HEK293T (cell line): ENCODE data around the gene ACLY.
"Not testable (repeated sequence)": the region's sequence is repeated elsewhere in the genome, so short reads cannot be mapped to it uniquely, and the experiment has no call there.

Experiments used
- CTCF ChIA-PET: fragments of 350-600 bp; formaldehyde crosslinking; extraction: SDS; loops from one replicate; lab custom pipeline; 2021; ENCODE audit warnings: antibody characterized with exemption, inconsistent platforms; lab: Yijun Ruan, JAX
- POLR2A ChIA-PET: fragments of 350-600 bp; formaldehyde crosslinking; extraction: SDS; loops from one replicate; lab custom pipeline; 2020; ENCODE audit warnings: antibody characterized with exemption, inconsistent platforms; lab: Yijun Ruan, JAX
- DNase-seq: peaks from one replicate; pipeline ENCODE4 v3.0.0; 2012; ENCODE audit warnings: mixed read lengths; ENCODE audit errors: extremely low spot score
- ARNT ChIP-seq: fragments of 450-650 bp; IDR thresholded peaks from 2 replicates; pipeline ENCODE4 v1.6.1; 2017; ENCODE audit warnings: mild to moderate bottlenecking
- BHLHE40 ChIP-seq: fragments of 450-650 bp; IDR thresholded peaks from 2 replicates; pipeline ENCODE4 v1.6.1; 2016; ENCODE audit warnings: mild to moderate bottlenecking, moderate library complexity, borderline replicate concordance
- CTBP1 ChIP-seq: fragments of 450-650 bp; IDR thresholded peaks from 2 replicates; pipeline ENCODE4 v1.6.1; 2016; ENCODE audit warnings: borderline replicate concordance
- ELF4 ChIP-seq: fragments of 450-650 bp; IDR thresholded peaks from 2 replicates; pipeline ENCODE4 v1.6.1; 2017; ENCODE audit warnings: antibody characterized with exemption
- FOXA1 ChIP-seq: fragments of 450-650 bp; IDR thresholded peaks from 2 replicates; pipeline ENCODE4 v1.6.1; 2016; ENCODE audit warnings: mild to moderate bottlenecking
- FOXK2 ChIP-seq: fragments of 450-650 bp; IDR thresholded peaks from 2 replicates; pipeline ENCODE4 v1.6.1; 2016; ENCODE audit warnings: mild to moderate bottlenecking
- FOXM1 ChIP-seq: fragments of 450-650 bp; IDR thresholded peaks from 2 replicates; pipeline ENCODE4 v1.6.1; 2017; ENCODE audit warnings: mild to moderate bottlenecking, borderline replicate concordance
- HDGF ChIP-seq: fragments of 450-650 bp; IDR thresholded peaks from 2 replicates; pipeline ENCODE4 v1.6.1; 2017; ENCODE audit warnings: antibody characterized with exemption, borderline replicate concordance
- L3MBTL2 ChIP-seq: fragments of 450-650 bp; conservative IDR thresholded peaks from 2 replicates; pipeline ENCODE4 v1.6.1; 2016; ENCODE audit warnings: mild to moderate bottlenecking
- LEF1 ChIP-seq: fragments of 450-650 bp; IDR thresholded peaks from 2 replicates; pipeline ENCODE4 v1.6.1; 2017; ENCODE audit warnings: mild to moderate bottlenecking, borderline replicate concordance
- NFRKB ChIP-seq: fragments of 450-650 bp; IDR thresholded peaks from 2 replicates; pipeline ENCODE4 v1.6.1; 2016; ENCODE audit warnings: mild to moderate bottlenecking, moderate library complexity
- SP1 ChIP-seq: fragments of 450-650 bp; IDR thresholded peaks from 2 replicates; pipeline ENCODE4 v1.6.1; 2017
- SUZ12 ChIP-seq: fragments of 450-650 bp; IDR thresholded peaks from 2 replicates; pipeline ENCODE4 v1.6.1; 2016; ENCODE audit warnings: mild to moderate bottlenecking
- TARDBP ChIP-seq: fragments of 450-650 bp; IDR thresholded peaks from 2 replicates; pipeline ENCODE4 v1.6.1; 2016
- ZNF384 ChIP-seq: fragments of 450-650 bp; IDR thresholded peaks from 2 replicates; pipeline ENCODE4 v1.6.1; 2016
- TF ChIP-seq, protein P1 (sequence below): fragments of 450-650 bp; IDR thresholded peaks from 2 replicates; pipeline ENCODE4 v1.6.1; 2016

Gene ACLY

GRCh38 chr17:41888332-41888965 lies 30.3 kb downstream of the ACLY start:
- DNase-seq: no peak
- POLR2A ChIA-PET: interaction anchor here (0.7 to 1.5 kb wide), 2 partner anchors 31 to 200 kb away, joined by 4 to 5 read pairs; partner anchors contain the start of genes ACLY and EIF1
- CTCF ChIA-PET: no interaction called here
- TF ChIP-seq FOXA1 (no peak), FOXK2 (no peak), BHLHE40 (no peak), SP1 (no peak), HDGF (no peak), ELF4 (no peak), ZNF384 (no peak), CTBP1 (no peak), SUZ12 (no peak), NFRKB (no peak), TARDBP (no peak), FOXM1 (no peak), LEF1 (no peak), L3MBTL2 (no peak), ARNT (no peak)
- TF ChIP-seq, protein P1, sequence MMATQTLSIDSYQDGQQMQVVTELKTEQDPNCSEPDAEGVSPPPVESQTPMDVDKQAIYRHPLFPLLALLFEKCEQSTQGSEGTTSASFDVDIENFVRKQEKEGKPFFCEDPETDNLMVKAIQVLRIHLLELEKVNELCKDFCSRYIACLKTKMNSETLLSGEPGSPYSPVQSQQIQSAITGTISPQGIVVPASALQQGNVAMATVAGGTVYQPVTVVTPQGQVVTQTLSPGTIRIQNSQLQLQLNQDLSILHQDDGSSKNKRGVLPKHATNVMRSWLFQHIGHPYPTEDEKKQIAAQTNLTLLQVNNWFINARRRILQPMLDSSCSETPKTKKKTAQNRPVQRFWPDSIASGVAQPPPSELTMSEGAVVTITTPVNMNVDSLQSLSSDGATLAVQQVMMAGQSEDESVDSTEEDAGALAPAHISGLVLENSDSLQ: no peak

DNA sequence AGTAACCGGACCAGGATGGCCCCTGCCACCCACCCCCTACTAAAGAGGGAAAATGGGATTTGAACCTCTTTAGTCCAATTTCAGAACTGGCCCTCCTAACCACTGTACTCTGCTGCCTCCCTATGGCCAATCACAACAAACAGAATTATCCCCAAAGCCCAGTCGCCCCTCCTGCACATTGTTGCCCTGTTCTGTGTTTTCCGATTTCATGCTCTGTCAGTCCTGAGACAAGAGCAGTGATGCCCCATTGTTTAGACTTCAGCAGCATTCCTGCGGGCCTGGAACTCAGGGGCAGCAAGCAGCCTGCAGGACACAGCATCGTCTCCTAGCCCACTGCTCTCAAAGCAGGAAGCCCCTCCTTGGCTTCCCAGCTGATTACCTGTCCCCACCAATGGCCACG lies 33.0 kb downstream of the ACLY start:
- peak; percentile 54 for DNase-seq
- TF ChIP-seq ELF4: no peak
- no peak for TF ChIP-seq L3MBTL2
- TF ChIP-seq HDGF: no peak
- CTCF ChIA-PET: interaction anchor here (1.0 to 1.2 kb wide), 2 partner anchors 150 to 223 kb away, joined by 3 read pairs; no protein-coding TSS in a partner anchor
- POLR2A ChIA-PET: interaction anchor here (1.0 kb wide), 1 partner anchor 44 kb away, joined by 5 read pairs; the partner anchor contains the start of gene ODAD4

- CTCF ChIA-PET: interaction anchor here (1.1 to 1.8 kb wide), 2 partner anchors 96 to 146 kb away, joined by 3 to 5 read pairs; partner anchors contain the start of gene JUP
- DNase-seq: no peak
- TF ChIP-seq NFRKB (no peak), FOXM1 (no peak), ELF4 (no peak), BHLHE40 (no peak), LEF1 (no peak), CTBP1 (no peak), ZNF384 (no peak)
- TF ChIP-seq, protein P1: no peak
- POLR2A ChIA-PET: no interaction called here
Measured at GRCh38 chr17:41882756-41883155, 36.0 kb downstream of the ACLY start.

DNA sequence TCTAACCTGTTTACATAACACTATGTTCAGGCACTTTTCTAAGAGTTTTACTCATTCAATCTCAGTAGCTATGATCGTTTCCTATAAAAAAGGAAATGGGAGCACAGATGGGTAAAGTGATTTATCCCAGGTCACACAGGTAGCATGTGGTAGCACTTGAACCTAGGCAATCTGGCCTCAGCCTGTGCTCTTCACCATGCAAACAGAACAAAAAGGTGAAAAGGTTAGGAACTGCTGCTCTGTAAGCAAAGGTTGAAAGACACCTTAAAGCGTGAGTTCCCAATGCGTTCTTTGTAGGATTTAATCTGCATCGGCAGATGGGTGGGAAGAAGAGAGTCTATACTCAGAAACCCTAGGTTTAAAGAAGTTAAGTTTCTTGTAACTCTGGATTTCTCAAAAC lies 38.6 kb downstream of the ACLY start:
- ChIA-PET POLR2A (no interaction called here), CTCF (no interaction called here)
- DNase-seq: no peak
- TF ChIP-seq ZNF384 (no peak), HDGF (no peak), NFRKB (no peak), FOXA1 (no peak), LEF1 (no peak), FOXK2 (no peak), L3MBTL2 (no peak), SUZ12 (no peak), ELF4 (no peak), CTBP1 (no peak), FOXM1 (no peak), ARNT (no peak), SP1 (no peak), TARDBP (no peak), BHLHE40 (no peak)
- TF ChIP-seq, protein P1: no peak

DNA sequence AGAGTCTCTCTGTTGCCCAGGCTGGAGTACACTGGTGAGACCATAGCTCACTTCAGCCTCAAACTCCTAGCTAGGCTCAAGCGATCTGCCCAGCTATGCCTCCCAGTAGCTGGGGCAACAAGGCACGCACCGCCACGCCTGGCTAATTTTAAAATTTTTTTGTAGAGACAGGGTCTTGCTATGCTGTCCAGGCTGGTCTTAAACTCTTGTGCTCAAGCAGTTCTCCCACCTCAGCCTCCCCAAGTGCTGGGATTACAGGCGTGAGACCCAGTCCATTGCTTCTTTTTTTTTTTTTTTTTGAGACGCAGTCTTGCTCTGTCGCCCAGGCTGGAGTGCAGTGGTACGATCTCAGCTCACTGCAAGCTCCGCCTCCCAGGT lies 44.5 kb downstream of the ACLY start:
- CTCF ChIA-PET, DNase-seq: not testable (repeated sequence)
- POLR2A ChIA-PET: interaction anchor here (0.6 to 1.4 kb wide), 3 partner anchors 9 to 88 kb away, joined by 3 to 5 read pairs (median 4); partner anchors contain the start of gene KLHL11

DNA sequence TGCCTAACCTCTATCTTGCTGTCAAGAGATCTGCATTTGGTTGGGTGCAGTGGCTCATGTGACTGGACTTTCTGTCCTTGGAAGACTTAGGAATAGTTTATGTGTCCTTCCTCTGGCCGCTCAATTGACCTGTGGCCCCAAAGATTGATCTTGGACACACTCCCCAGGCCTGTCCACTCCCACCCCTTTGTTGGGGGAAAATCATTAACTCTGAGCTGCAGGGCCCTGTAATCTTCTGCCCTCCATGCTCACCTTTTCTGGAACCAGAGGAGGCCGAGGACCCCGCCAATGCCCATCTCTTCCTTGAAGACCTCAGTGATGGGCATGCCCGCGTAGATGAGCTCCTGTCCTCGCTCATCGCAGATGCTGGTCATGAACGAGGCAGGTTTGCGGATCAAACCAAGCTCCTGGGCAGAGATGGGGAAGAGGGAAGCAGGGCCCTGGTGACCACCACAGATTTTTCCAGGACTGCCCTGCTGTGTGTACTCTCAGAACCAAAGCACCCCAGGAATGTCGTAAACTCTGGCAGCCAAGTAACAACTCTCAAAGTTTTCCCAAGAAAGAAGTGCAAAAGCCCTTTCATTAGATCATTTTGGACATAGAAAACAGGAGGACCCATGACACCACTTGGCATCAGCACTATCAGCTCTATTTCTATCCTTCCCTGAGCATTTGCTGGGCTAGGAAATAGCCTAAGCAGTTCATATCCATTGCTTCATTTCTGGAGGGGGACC lies 45.0 kb downstream of the ACLY start:
- TF ChIP-seq LEF1: no peak
- TF ChIP-seq SUZ12: no peak
- DNase-seq: no peak
- CTCF ChIA-PET: no interaction called here
- POLR2A ChIA-PET: interaction anchor here (0.6 to 1.4 kb wide), 3 partner anchors 8 to 88 kb away, joined by 3 to 5 read pairs (median 4); partner anchors contain the start of gene KLHL11
